PFSK-1 (cell line): ENCODE results near the gene CD302.

Experiments used
- POLR2AphosphoS5 ChIP-seq: IDR thresholded peaks from 2 replicates; pipeline ENCODE4 v1.6.1; 2012; ENCODE audit warnings: low read depth, mild to moderate bottlenecking, control low read depth, low read length, moderate library complexity
- REST ChIP-seq, 2 experiments: IDR thresholded peaks; 2 replicates each; pipeline versions ENCODE4 v1.6.1 to v1.8.0; 2011 to 2012; ENCODE audit warnings: low read depth in 2 of 2, low read length in 2 of 2, control low read depth in 1 of 2, inconsistent platforms in 1 of 2, mild to moderate bottlenecking in 1 of 2, moderate library complexity in 1 of 2; ENCODE audit not compliant: insufficient read depth in 1 of 2
- TAF1 ChIP-seq: IDR thresholded peaks from 2 replicates; pipeline ENCODE4 v1.6.1; 2012; ENCODE audit warnings: low read length, control low read depth, borderline replicate concordance; ENCODE audit not compliant: insufficient read depth

- 0 out of 2 replicates have a peak, but pooled peaks have one; percentile 39 for TF ChIP-seq POLR2AphosphoS5
- TF ChIP-seq TAF1: no peak
- TF ChIP-seq REST (IDR thresholded peaks at IDR 0.05; ENCODE audit: insufficient read depth in 1 of 2, low read depth in 2 of 2, low read length in 2 of 2): no peak
Measured at GRCh38 chr2:159774370-159774990, 23.5 kb downstream of the CD302 start.
